T47D (cell line): Measurements from ENCODE around the gene DPF3.
"Not testable (repeated sequence)": the region's sequence is repeated elsewhere in the genome, so short reads cannot be mapped to it uniquely, and the experiment has no call there.

ENCODE experiments used
- DNase-seq, 2 experiments: peaks; one replicate each; pipeline versions ENCODE4 v3.0.0 to v3.0.0-alpha.2; 2011 to 2012; ENCODE audit warnings: low read depth in 1 of 2, low spot score in 1 of 2
- JUND ChIP-seq: IDR thresholded peaks from 2 replicates; pipeline ENCODE4 v1.6.1; 2012; ENCODE audit warnings: low read depth
- in situ Hi-C: cut with HindIII; loops from 2 replicates; pipeline ENCODE4 v1.10.0; 2016; ENCODE audit warnings: low sequenced_read_pairs, low pct_unique_long_range_greater_than_20kb

Gene DPF3

DNA sequence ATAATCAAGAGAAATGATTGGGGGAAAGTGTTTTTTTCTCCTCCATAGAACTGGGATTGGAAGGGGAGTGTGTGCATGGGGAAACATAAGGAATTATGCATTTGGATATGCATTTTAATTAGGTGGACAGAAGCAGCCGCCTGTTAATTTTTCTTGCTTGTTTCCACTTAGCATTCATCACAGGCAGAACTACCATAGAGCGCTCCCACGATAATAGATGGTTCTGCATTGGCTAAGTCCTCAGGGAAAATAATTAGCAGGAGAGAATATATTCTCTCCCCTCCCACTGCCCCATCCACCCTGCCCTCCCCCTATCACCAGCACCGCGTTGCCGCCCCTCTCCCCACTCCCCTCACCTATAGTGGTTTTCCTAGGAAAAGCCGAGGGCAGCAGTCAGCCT lies 11.4 kb downstream of the DPF3 start:
- no peak for DNase-seq
- in situ Hi-C loops: no loop called here
- no peak for TF ChIP-seq JUND

DNA sequence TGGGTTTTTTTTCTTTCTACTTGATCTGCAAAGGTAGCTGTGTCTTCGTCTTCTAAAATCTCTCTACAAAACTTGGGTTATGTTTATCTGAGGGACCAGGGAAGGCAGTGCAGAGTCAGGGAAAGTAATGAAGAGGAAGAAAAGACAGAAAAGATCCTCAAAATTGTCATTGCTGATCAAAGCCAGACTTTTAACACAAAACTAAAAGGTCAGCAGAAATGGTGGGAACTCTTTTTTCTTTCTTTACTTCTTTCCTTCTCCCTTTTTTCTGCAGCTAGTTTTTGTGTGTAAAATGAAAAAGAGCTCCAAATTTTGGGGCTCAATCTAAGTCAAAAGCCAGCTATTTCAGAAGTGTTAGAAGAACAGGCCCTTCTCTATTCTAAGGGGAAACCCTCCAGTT lies 11.9 kb downstream of the DPF3 start:
- no peak for TF ChIP-seq JUND
- in situ Hi-C loops: no loop called here
- no peak for DNase-seq

DNA sequence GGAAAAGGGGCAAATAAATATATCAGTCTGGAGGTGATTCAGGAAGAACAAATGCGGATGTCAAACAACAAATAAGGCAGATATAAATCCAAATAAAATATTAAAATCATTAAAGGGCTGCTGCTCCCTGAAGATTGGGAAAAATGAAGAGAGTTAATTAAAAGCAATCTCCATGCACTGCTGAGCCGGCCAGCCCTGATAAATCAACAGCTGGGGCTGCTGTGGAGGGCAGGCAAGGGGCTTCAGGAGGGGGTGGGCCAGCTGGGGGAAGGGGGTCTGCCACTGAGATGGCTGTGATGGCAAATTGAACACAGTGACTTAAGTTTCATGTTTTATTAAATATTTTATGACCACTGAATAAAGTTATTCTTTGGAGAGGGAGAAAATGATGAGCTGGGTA lies 12.4 kb downstream of the DPF3 start:
- TF ChIP-seq JUND: no peak
- no peak for DNase-seq
- in situ Hi-C loops: no loop called here

DNA sequence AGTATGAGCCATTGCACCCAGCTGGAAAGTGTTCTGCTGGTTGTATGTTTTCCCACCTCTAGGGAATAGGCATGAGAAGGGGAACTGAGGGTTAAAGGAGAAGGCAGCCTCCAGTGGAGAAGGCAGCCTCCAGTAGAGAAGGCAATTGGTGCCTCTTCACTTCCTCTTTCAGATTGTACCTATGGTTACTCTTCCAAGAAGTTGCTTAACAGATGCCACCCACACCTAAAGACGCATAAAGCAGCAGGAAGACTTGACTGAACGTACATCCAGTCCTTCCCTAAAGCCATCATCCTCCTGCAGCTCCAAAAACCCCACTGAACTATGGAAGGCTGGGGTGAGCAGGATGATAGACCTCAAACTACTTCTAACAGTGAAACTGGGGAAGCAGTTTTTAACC lies 13.1 kb downstream of the DPF3 start:
- DNase-seq: no peak

DNA sequence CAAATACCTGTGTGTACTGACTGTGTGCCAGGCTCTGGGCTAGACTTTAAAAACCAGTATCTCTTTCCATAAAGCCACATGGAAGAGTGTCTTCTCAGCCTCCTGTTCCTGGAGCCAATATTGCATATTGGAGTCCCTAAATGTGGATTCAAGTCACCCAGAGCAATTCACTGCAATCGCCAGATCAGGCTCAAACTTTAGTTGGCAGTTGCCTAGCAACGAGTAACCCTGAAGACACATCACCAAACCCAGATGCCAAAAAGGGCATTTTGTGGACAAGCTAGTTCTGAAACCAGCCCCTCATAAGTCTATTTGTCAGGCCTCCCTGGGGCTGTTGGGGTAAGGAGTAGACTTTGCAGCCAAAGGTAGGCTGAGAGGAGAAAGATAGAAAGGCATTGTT lies 13.7 kb downstream of the DPF3 start:
- in situ Hi-C loops: no loop called here

More for the DNA sequence above, 13.1 kb downstream of the DPF3 start:
- in situ Hi-C loops: no loop called here
- TF ChIP-seq JUND: no peak

DNA sequence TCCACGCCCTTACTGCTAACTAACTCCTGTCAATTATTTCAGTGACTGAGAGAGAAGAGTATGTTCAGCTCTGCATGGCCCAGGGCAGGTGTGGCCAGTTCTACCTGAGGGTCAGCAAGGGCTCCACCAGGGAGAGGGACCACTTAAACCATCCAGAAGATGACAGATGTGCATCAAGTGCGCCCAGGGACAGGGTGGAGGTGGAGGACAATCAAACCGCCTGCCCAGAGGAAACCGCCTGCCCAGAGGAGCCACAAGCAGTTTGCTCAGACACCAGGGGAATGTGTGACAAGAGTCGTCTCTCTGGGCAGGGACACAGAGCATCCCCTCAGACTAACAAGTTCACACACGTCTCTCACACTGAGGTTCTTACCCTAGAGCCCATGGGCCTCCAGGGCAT lies 14.5 kb downstream of the DPF3 start:
- in situ Hi-C loops: no loop called here
- no peak for TF ChIP-seq JUND
- DNase-seq: no peak

More for the DNA sequence above, 13.7 kb downstream of the DPF3 start:
- no peak for DNase-seq
- TF ChIP-seq JUND: no peak

DNA sequence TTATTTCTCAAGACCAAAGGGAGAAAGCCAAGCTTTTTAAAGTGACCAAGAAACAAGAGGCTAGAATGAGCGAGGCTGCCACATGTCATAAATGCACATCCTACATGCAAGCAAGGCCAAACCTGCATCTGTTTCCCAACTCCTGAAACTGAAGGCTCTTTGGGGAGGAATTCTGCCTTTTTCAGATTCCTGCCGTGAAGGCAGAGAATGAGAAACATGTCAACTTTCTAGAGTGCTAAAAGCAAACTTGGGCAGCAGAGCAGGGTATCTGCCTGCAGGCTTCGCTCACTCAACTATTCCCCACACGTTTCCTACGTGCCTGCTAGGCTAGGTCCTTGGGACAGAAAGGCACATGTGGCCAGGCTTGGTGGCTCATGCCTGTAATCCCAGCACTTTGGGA lies 15.2 kb downstream of the DPF3 start:
- DNase-seq: no peak
- in situ Hi-C loops: no loop called here
- no peak for TF ChIP-seq JUND

- DNase-seq: no peak
- in situ Hi-C loops: no loop called here
- no peak for TF ChIP-seq JUND
Measured at GRCh38 chr14:72876710-72877063, 17.2 kb downstream of the DPF3 start.

GRCh38 chr14:72876005-72876709 lies 17.7 kb downstream of the DPF3 start:
- in situ Hi-C loops: no loop called here
- DNase-seq: no peak
- no peak for TF ChIP-seq JUND

- in situ Hi-C loops, DNase-seq: not testable (repeated sequence)
Measured at GRCh38 chr14:72870878-72871277, 23.0 kb downstream of the DPF3 start.

- no peak for DNase-seq
- no peak for TF ChIP-seq JUND
- in situ Hi-C loops: no loop called here
Measured at GRCh38 chr14:72869407-72870329, 24.2 kb downstream of the DPF3 start.

DNA sequence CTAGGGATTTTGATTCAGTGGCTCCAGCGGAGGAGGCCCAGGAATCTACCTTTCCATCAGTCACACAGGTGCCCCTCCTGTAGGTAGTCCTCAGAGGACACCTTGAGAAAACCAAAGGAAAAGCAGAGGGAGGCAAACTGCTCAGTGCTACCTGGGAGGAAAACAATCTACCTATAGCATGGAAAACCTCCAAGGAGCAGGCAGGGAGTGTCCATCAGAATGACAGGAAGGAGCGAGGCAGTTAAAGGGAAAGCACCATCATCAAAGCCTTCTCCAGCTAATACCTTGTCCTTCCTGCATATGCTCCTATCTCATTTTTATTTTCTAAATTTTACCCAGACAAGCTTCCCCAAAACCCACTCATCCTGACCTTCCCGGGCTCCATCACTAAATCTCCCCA lies 25.4 kb downstream of the DPF3 start:
- no peak for TF ChIP-seq JUND
- DNase-seq: no peak
- in situ Hi-C loops: no loop called here

- in situ Hi-C loops: no loop called here
- no peak for TF ChIP-seq JUND
- no peak for DNase-seq
Measured at GRCh38 chr14:72864712-72865365, 29.1 kb downstream of the DPF3 start.
